ENCODE measurements around the gene AP1S1. TPM values are rescaled to one million over a fixed set of nuclear protein-coding genes. Genes with fewer than 3 reads are reported as not detected.
"Not testable (repeated sequence)": the region's sequence is repeated elsewhere in the genome, so short reads cannot be mapped to it uniquely, and the experiment has no call there.

Gene AP1S1
- total RNA-seq, 1 donor from 2014 or later: 50.5 TPM

- no peak for DNase-seq (ENCODE audit: low spot score)
Measured at GRCh38 chr7:101200862-101201599, 46.8 kb downstream of the AP1S1 start, which contains the start of gene MOGAT3. MOGAT3 (minus strand) TSS chr7:101201036; CDS start chr7:101200854, 182 bp downstream.

GRCh38 chr7:101201695-101202602, 47.7 kb downstream of the AP1S1 start:
- no peak for DNase-seq (ENCODE audit: low spot score)

- no peak for DNase-seq (ENCODE audit: low spot score)
Measured at GRCh38 chr7:101202603-101202918, 48.3 kb downstream of the AP1S1 start.

GRCh38 chr7:101203740-101204738, 49.8 kb downstream of the AP1S1 start:
- DNase-seq (ENCODE audit: low spot score): not testable (repeated sequence)

GRCh38 chr7:101205901-101206664, 51.8 kb downstream of the AP1S1 start:
- no peak for DNase-seq (ENCODE audit: low spot score)

- no peak for DNase-seq (ENCODE audit: low spot score)
Measured at GRCh38 chr7:101206665-101207042, 52.4 kb downstream of the AP1S1 start.

- DNase-seq (ENCODE audit: low spot score): no peak
Measured at GRCh38 chr7:101207459-101207858, 53.2 kb downstream of the AP1S1 start.

GRCh38 chr7:101208794-101209193, 54.5 kb downstream of the AP1S1 start:
- DNase-seq (ENCODE audit: low spot score): no peak

- DNase-seq (ENCODE audit: low spot score): no peak
Measured at GRCh38 chr7:101210143-101210542, 55.9 kb downstream of the AP1S1 start.

Other genes with a start within 250 kb of the AP1S1 start
- gene MUC3A, start 204.9 kb upstream of the AP1S1 start, total RNA-seq: 2.1 TPM
- gene MUC12, start 184.9 kb upstream of the AP1S1 start, total RNA-seq: 2.1 TPM
- gene MUC17, start 134.4 kb upstream of the AP1S1 start, total RNA-seq: not detected
- 57.3 TPM for gene TRIM56, start 69.0 kb upstream of the AP1S1 start, total RNA-seq
- gene SERPINE1, start 27.4 kb upstream of the AP1S1 start, total RNA-seq: 4.3 TPM
- gene VGF, start 11.1 kb downstream of the AP1S1 start, total RNA-seq: not detected
- not detected for gene NAT16, start 25.8 kb downstream of the AP1S1 start, total RNA-seq
- gene MOGAT3, start 46.6 kb downstream of the AP1S1 start, total RNA-seq: not detected
- gene PLOD3, start 63.1 kb downstream of the AP1S1 start, total RNA-seq: 50.9 TPM
- gene ZNHIT1, start 63.7 kb downstream of the AP1S1 start, total RNA-seq: 57.1 TPM
- gene CLDN15, start 83.3 kb downstream of the AP1S1 start, total RNA-seq: 11.3 TPM
- gene FIS1, start 90.6 kb downstream of the AP1S1 start, total RNA-seq: 159 TPM
- 25.5 TPM for gene IFT22, start 167.3 kb downstream of the AP1S1 start, total RNA-seq
- not detected for gene COL26A1, start 208.4 kb downstream of the AP1S1 start, total RNA-seq

Data from ureter (tissue), 1 donor.